HepG2 (cell line): ENCODE results near the gene NELFCD. TPM values are rescaled to one million over a fixed set of nuclear protein-coding genes. Genes with fewer than 3 reads are reported as not detected.
A peak's percentile ranks its signal among the peaks of the same experiment; 100 is the strongest.

Source experiments
- ATAC-seq: fragments of 200-7000 bp; cut with Tn5 transposase; 3 replicates; pipeline ENCODE4 v1.9.1; 2020; ENCODE audit warnings: mild to moderate bottlenecking, moderate library complexity
- BruUV-seq: library from RNA; stranded (reverse); fragments of 400-500 nt; replicated peaks from 2 replicates; lab custom pipeline; 2021; lab: Mats Ljungman, UMichigan
- CTCF ChIA-PET: fragments of 300-600 bp; formaldehyde crosslinking; extraction: SDS; loops from one replicate; lab custom pipeline; 2021; ENCODE audit warnings: low total read pairs, inconsistent platforms, low intra/inter-chr PET ratio; lab: Yijun Ruan, JAX
- POLR2A ChIA-PET: fragments of 350-600 bp; sonication (Branson Sonifier 250); formaldehyde crosslinking; loops from one replicate; lab custom pipeline; 2020; ENCODE audit warnings: antibody characterized with exemption, inconsistent platforms; lab: Yijun Ruan, JAX
- DNase-seq: peaks from one replicate; pipeline ENCODE4 v3.0.0-alpha.2; 2015; ENCODE audit warnings: low spot score
- FAIRE-seq: peaks from 3 replicates; lab custom pipeline; 2011; peaks lifted over from hg19 to GRCh38; lab: Jason Lieb, UNC
- H2AFZ ChIP-seq: one replicate; pipeline ENCODE4 v1.6.1; 2011; ENCODE audit warnings: low read length, inconsistent platforms
- H3K27ac ChIP-seq: fragments of 300-600 bp; 3 replicates; pipeline ENCODE4 v1.8.0; 2011; ENCODE audit warnings: mixed run types, mild to moderate bottlenecking, mixed read lengths, low read length, inconsistent platforms; ENCODE audit not compliant: insufficient read depth; ENCODE audit errors: extremely low read length
- H3K27me3 ChIP-seq, 2 experiments: fragments of 200-600 bp in 1 of 2; 2 replicates in 1 of 2; 3 replicates in 1 of 2; pipeline versions ENCODE4 v1.6.0 to v1.8.0; 2011; ENCODE audit warnings: low read length in 2 of 2, mild to moderate bottlenecking in 2 of 2, moderate library complexity in 2 of 2, inconsistent platforms in 1 of 2; ENCODE audit not compliant: insufficient read depth in 2 of 2, control insufficient read depth in 1 of 2
- H3K36me3 ChIP-seq, 2 experiments: fragments of 200-600 bp in 1 of 2; replicated peaks in 1 of 2; 2 replicates in 1 of 2; 3 replicates in 1 of 2; pipeline versions ENCODE4 v1.5.1 to v1.8.0; 2011; ENCODE audit warnings: low read length in 2 of 2, inconsistent platforms in 1 of 2; ENCODE audit not compliant: insufficient read depth in 2 of 2, control insufficient read depth in 1 of 2
- H3K4me1 ChIP-seq: 2 replicates; pipeline ENCODE4 v1.5.1; 2012; ENCODE audit warnings: low read length, inconsistent platforms; ENCODE audit not compliant: insufficient read depth
- H3K4me2 ChIP-seq: 2 replicates; pipeline ENCODE4 v1.6.0; 2011; ENCODE audit warnings: low read depth, low read length, inconsistent platforms
- H3K4me3 ChIP-seq, 3 experiments: fragments of 200-600 bp in 1 of 3; sonication (generic), shearing (Covaris generic) in 1 of 3; replicated peaks in 1 of 3; 2 replicates each; pipeline ENCODE4 v1.5.1; 2011 to 2016; ENCODE audit warnings: low read length in 3 of 3, inconsistent platforms in 2 of 3, low read depth in 2 of 3, mild to moderate bottlenecking in 2 of 3, control low read depth in 1 of 3, mixed read lengths in 1 of 3; ENCODE audit not compliant: insufficient read depth in 1 of 3
- H3K79me2 ChIP-seq: one replicate; pipeline ENCODE4 v1.6.1; 2011; ENCODE audit warnings: low read length, inconsistent platforms; ENCODE audit not compliant: insufficient read depth
- H3K9ac ChIP-seq: 2 replicates; pipeline ENCODE4 v1.6.0; 2011; ENCODE audit warnings: mild to moderate bottlenecking, low read depth, low read length, inconsistent platforms; ENCODE audit not compliant: insufficient read depth
- H3K9me3 ChIP-seq: 2 replicates; pipeline ENCODE4 v1.5.1; 2012; ENCODE audit warnings: mild to moderate bottlenecking, low read length
- H4K20me1 ChIP-seq: 2 replicates; pipeline ENCODE4 v1.6.0; 2011; ENCODE audit warnings: inconsistent platforms, mild to moderate bottlenecking, low read length, moderate library complexity; ENCODE audit not compliant: insufficient read depth
- ASH2L ChIP-seq: fragments of 300-600, 200-600 bp; sonication (generic); IDR thresholded peaks from 2 replicates; pipeline ENCODE4 v1.7.0; 2017; ENCODE audit warnings: low read depth, mild to moderate bottlenecking, moderate library complexity, mixed read lengths, low read length; ENCODE audit not compliant: insufficient read length
- ETV6 ChIP-seq: sonication (generic); formaldehyde crosslinking; conservative IDR thresholded peaks from 2 replicates; pipeline ENCODE4 v1.4.0; 2020; ENCODE audit warnings: missing genetic modification reagents
- FOXJ3 ChIP-seq: sonication (generic); formaldehyde crosslinking; IDR thresholded peaks from 2 replicates; pipeline ENCODE4 v1.4.0; 2020; ENCODE audit warnings: missing genetic modification reagents, mild to moderate bottlenecking, borderline replicate concordance
- GATAD2A ChIP-seq: IDR thresholded peaks from 2 replicates; pipeline ENCODE4 v1.6.1; 2016
- PAXIP1 ChIP-seq: sonication (generic); formaldehyde crosslinking; conservative IDR thresholded peaks from 2 replicates; pipeline ENCODE4 v1.4.0; 2020; ENCODE audit warnings: mild to moderate bottlenecking, missing genetic modification reagents, moderate library complexity
- SP5 ChIP-seq: IDR thresholded peaks from 2 replicates; pipeline ENCODE4 v1.6.1; 2016; ENCODE audit warnings: low read depth, borderline replicate concordance
- SUZ12 ChIP-seq: fragments of 150-350 bp; IDR thresholded peaks from 2 replicates; pipeline ENCODE4 v1.6.1; 2014; ENCODE audit warnings: low read depth, low read length
- TRIM22 ChIP-seq: fragments of 450-650 bp; IDR thresholded peaks from 2 replicates; pipeline ENCODE4 v1.6.1; 2017
- ZBTB26 ChIP-seq: IDR thresholded peaks from 2 replicates; pipeline ENCODE4 v1.6.1; 2016; ENCODE audit warnings: missing compliant biosample characterization, missing genetic modification reagents, borderline replicate concordance
- ZEB1 ChIP-seq: IDR thresholded peaks from 2 replicates; pipeline ENCODE4 v1.6.1; 2012; ENCODE audit warnings: mild to moderate bottlenecking, low read depth, inconsistent platforms; ENCODE audit not compliant: insufficient replicate concordance
- ZNF354B ChIP-seq: sonication (generic); formaldehyde crosslinking; IDR thresholded peaks from 2 replicates; pipeline ENCODE4 v1.8.0; 2022; ENCODE audit warnings: mild to moderate bottlenecking, missing genetic modification reagents
- ZNF460 ChIP-seq: sonication (generic); formaldehyde crosslinking; IDR thresholded peaks from 2 replicates; pipeline ENCODE4 v1.5.1; 2020; ENCODE audit warnings: missing genetic modification reagents, mild to moderate bottlenecking, borderline replicate concordance
- ZNF670 ChIP-seq: sonication (generic); formaldehyde crosslinking; IDR thresholded peaks from 2 replicates; pipeline ENCODE4 v1.8.0; 2022; ENCODE audit warnings: mild to moderate bottlenecking, missing genetic modification reagents, borderline replicate concordance
- ZNF704 ChIP-seq: sonication (generic); formaldehyde crosslinking; IDR thresholded peaks from 2 replicates; pipeline ENCODE4 v1.8.1; 2023; ENCODE audit warnings: mild to moderate bottlenecking, inconsistent platforms, moderate library complexity, missing genetic modification reagents, borderline replicate concordance
- ZSCAN9 ChIP-seq: IDR thresholded peaks from 2 replicates; pipeline ENCODE4 v1.6.1; 2016; ENCODE audit warnings: borderline replicate concordance
- WGBS: methylation state at CpG from one replicate; pipeline ENCODE4 v1.1.6; 2017; ENCODE audit warnings: low lambda C conversion rate; 5-methylcytosine and 5-hydroxymethylcytosine counted together
- in situ Hi-C: cut with HindIII; loops from 2 replicates; pipeline ENCODE4 v1.10.0; 2017; ENCODE audit warnings: low pct_unique_long_range_greater_than_20kb; ENCODE audit not compliant: extremely low pct_ligation_motif_present
- intact Hi-C: fragments of 100-400 bp; cut with micrococcal nuclease; formaldehyde crosslinking; loops from one replicate; pipeline ENCODE4 v1.10.0; 2022; ENCODE audit not compliant: unreplicated experiment
- polyA plus RNA-seq, 8 experiments: library from polyadenylated mRNA; depleted of rRNA in 3 of 8; stranded (reverse) in 7 of 8; unstranded in 1 of 8; fragments of >200 nt; fragmentation: Illumina TruSeq in 4 of 8; extraction: Trizol in 4 of 8; gene quantifications; 2 replicates each; pipeline versions ENCODE4 v1.2.1 to v1.2.3, GENCODE V29; 2011 to 2016; ENCODE audit warnings: low read depth in 4 of 8, missing spikeins in 1 of 8, mixed read lengths in 1 of 8; ENCODE audit not compliant: insufficient read depth in 1 of 8
- total RNA-seq, 5 experiments: library from RNA; depleted of rRNA; stranded (reverse); fragments of >200 nt; fragmentation: Illumina TruSeq; extraction: Trizol; gene quantifications; 2 replicates each; pipeline ENCODE4 v1.2.3, GENCODE V29; 2016; ENCODE audit warnings: low read depth in 1 of 5

The NELFCD gene
- total and polyA plus RNA-seq, 2 of the 13 experiments (the other 11 are each of a cell fraction or from before 2014, with no cell fraction given): 159 to 203 TPM

- ChIA-PET CTCF (no interaction called here), POLR2A (interaction anchor here (0.8 to 2.1 kb wide), 6 partner anchors 9 to 27 kb away, joined by 3 to 9 read pairs (median 4); partner anchors contain the start of genes ATP5F1E and NELFCD)
- peak overlapping the region; percentile 90 for H3K4me2 ChIP-seq
- peaks cover 86% of the 10 kb centered on the region for H3K4me1 ChIP-seq
- ATAC-seq: peak; percentile 65
- WGBS: 16% methylated on average over 17 of the region's 17 CpGs
- intact Hi-C loops: loop anchor here (1.0 kb wide), 1 partner anchor 11 kb away; no protein-coding TSS in a partner anchor
- no peak overlapping the region; the same call in 1 of the 2 replicates for H3K9ac ChIP-seq
- no peaks in the 10 kb centered on the region for H3K9me3 ChIP-seq
- DNase-seq: peak; percentile 71
- peak overlapping the region; percentile 13 to 73 (median 20); a peak in 5 of 6 replicates for H3K4me3 ChIP-seq
- peak; percentile 39 for FAIRE-seq
- no peaks in the 10 kb centered on the region for H3K79me2 ChIP-seq
- no peak overlapping the region for H3K27ac ChIP-seq
- H4K20me1 ChIP-seq: no peaks in the 10 kb centered on the region
- no peaks in the 10 kb centered on the region for H3K36me3 ChIP-seq
- H2AFZ ChIP-seq: no peak overlapping the region
- in situ Hi-C loops: no loop called here
- H3K27me3 ChIP-seq: peaks cover 2 to 27% of the 10 kb centered on the region in 2 experiments
- no TSS peak for BruUV-seq
- TF ChIP-seq ZNF460 (CRISPR knock-in tag): no peak
- peak; percentile 61 for TF ChIP-seq PAXIP1 (CRISPR knock-in tag)
- no peak for TF ChIP-seq ZNF670
- TF ChIP-seq ETV6 (CRISPR knock-in tag): no peak
- no peak for TF ChIP-seq FOXJ3
- peak; percentile 79 for TF ChIP-seq SP5 (CRISPR knock-in tag)
- TF ChIP-seq SUZ12: no peak
- TF ChIP-seq ZNF704 (CRISPR knock-in tag): no peak
- TF ChIP-seq ASH2L: no peak
- TF ChIP-seq TRIM22: no peak
- no peak for TF ChIP-seq ZNF354B (CRISPR knock-in tag)
- no peak for TF ChIP-seq ZSCAN9 (CRISPR knock-in tag)
- peak; percentile 54; the same call in 1 of the 2 replicates for TF ChIP-seq GATAD2A (CRISPR knock-in tag)
- TF ChIP-seq ZEB1: no peak
- TF ChIP-seq ZBTB26: no peak
Observed at GRCh38 chr20:59004763-59005522, 23.9 kb downstream of the NELFCD start.
